Activated CD4-positive, alpha-beta T cell treated with anti-CD3 and anti-CD28 coated beads, Interleukin-2, amount 10 ng/mL, durations not matched to agents 7 days and 5 days (primary cell): Measurements from ENCODE around the gene GSS. TPM values are rescaled to one million over a fixed set of nuclear protein-coding genes. Genes with fewer than 3 reads are reported as not detected.
A peak's percentile ranks its signal among the peaks of the same experiment; 100 is the strongest.

Source experiments
- CTCF ChIA-PET: fragments of 350-600 bp; sonication (Branson Sonifier 250); formaldehyde crosslinking; loops from one replicate; lab custom pipeline; 2021; ENCODE audit warnings: antibody characterized with exemption; lab: Charles Lee
- POLR2A ChIA-PET: fragments of 350-600 bp; sonication (Branson Sonifier 250); formaldehyde crosslinking; loops from one replicate; lab custom pipeline; 2021; ENCODE audit warnings: antibody characterized with exemption; lab: Charles Lee
- DNase-seq: peaks from one replicate; pipeline ENCODE4 v3.0.0-alpha.2; 2020
- H3K27ac Mint-ChIP-seq: one replicate; pipeline ENCODE4 v1.8.0; 2021; ENCODE audit warnings: mild to moderate bottlenecking, moderate library complexity, mixed read lengths
- H3K27me3 Mint-ChIP-seq: one replicate; pipeline ENCODE4 v1.8.0; 2021; ENCODE audit warnings: mixed read lengths
- H3K36me3 Mint-ChIP-seq: one replicate; pipeline ENCODE4 v1.8.0; 2021; ENCODE audit warnings: low read depth, mixed read lengths
- H3K4me1 Mint-ChIP-seq: one replicate; pipeline ENCODE4 v1.8.0; 2021; ENCODE audit warnings: mixed read lengths
- H3K4me3 Mint-ChIP-seq: one replicate; pipeline ENCODE4 v1.8.0; 2021; ENCODE audit warnings: mild to moderate bottlenecking, moderate library complexity, mixed read lengths
- H3K9me3 Mint-ChIP-seq: one replicate; pipeline ENCODE4 v1.8.0; 2021; ENCODE audit warnings: mixed read lengths
- total RNA-seq, 2 experiments: library from RNA; stranded (reverse); gene quantifications; one replicate each; pipeline ENCODE4 v1.2.3, GENCODE V29; 2021

Gene GSS
- total RNA-seq, 2 experiments from 2014 or later = 48.7 to 49.1 TPM

DNA sequence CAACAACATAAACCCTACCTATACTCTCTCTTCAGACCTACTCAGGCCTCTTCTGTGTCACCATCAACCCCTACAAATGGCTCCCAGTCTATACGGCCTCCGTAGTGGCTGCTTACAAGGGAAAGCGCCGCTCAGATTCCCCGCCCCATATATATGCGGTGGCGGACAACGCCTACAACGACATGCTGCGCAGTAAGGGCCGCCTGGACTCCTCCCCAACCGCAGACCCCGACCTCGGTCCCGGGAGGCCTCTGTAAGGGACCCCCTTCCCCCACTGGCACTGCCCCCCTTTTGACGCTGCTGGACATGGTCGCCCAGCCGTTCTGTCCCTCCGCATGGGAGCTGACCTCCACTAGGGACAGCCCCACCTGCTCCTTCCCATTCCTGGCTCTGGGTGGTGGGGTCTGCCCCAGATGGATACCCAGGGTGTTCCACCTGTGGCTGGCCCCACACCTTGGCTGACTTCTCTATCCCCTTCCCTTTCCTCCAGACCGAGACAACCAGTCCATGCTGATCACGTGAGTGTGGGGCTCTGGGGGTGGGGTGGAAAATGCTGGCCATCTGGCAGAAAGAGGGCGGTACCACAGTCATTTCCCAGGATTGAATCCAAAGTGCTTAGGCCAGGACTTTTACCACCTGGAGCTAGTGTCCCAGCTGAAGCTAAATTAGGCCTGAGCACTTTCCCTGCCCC, 25.1 kb upstream of the GSS start:
- DNase-seq = no peak
- Mint-ChIP-seq H3K27me3 (peaks cover 11% of the 10 kb centered on the region), H3K4me3 (no peak overlapping the region), H3K36me3 (no peaks in the 10 kb centered on the region), H3K4me1 (no peaks in the 10 kb centered on the region), H3K27ac (no peak overlapping the region), H3K9me3 (no peaks in the 10 kb centered on the region)
- ChIA-PET POLR2A (no interaction called here), CTCF (no interaction called here)

DNA sequence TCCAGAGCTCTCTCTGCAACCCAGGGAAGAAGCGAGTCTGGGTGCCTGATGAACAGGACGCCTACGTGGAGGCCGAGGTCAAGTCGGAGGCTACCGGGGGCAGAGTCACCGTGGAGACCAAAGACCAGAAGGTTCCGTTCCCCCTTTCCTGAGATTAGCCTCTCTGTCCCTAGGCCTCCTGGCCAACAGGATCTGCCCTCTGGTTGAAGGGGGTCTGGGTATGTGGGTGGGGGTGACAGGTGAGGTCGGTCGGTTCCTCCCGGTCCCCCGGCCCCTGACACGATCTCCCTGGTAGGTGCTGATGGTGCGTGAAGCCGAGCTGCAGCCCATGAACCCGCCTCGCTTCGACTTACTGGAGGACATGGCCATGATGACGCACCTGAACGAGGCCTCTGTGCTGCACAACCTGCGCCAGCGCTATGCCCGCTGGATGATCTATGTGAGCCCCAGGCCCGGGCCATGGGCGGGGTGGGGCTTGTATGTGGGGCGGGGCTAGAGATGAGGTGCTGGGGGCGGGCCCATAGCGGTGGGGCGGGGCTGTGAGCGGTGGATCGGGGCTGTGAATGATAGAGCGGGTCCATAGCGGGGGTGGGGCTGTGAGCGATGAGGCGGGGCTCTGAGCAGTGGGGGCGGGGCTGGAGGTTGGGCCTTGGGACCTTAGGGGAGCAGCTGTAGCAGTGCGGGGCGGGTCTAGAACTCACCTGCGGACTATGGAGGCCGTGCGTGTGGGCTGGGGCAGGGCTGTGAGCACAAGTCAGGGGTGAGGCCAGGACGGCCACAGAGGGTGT, 24.0 kb upstream of the GSS start:
- H3K4me3 Mint-ChIP-seq = no peak overlapping the region
- ChIA-PET CTCF (interaction anchor here (0.6 kb wide), 1 partner anchor 8 kb away, joined by 3 read pairs; no protein-coding TSS in a partner anchor), POLR2A (no interaction called here)
- H3K27ac Mint-ChIP-seq = peak overlapping the region; percentile 34
- no peak for DNase-seq
- H3K36me3 Mint-ChIP-seq = no peaks in the 10 kb centered on the region
- no peaks in the 10 kb centered on the region for H3K9me3 Mint-ChIP-seq
- H3K4me1 Mint-ChIP-seq = no peaks in the 10 kb centered on the region
- H3K27me3 Mint-ChIP-seq = peaks cover 10% of the 10 kb centered on the region

DNA sequence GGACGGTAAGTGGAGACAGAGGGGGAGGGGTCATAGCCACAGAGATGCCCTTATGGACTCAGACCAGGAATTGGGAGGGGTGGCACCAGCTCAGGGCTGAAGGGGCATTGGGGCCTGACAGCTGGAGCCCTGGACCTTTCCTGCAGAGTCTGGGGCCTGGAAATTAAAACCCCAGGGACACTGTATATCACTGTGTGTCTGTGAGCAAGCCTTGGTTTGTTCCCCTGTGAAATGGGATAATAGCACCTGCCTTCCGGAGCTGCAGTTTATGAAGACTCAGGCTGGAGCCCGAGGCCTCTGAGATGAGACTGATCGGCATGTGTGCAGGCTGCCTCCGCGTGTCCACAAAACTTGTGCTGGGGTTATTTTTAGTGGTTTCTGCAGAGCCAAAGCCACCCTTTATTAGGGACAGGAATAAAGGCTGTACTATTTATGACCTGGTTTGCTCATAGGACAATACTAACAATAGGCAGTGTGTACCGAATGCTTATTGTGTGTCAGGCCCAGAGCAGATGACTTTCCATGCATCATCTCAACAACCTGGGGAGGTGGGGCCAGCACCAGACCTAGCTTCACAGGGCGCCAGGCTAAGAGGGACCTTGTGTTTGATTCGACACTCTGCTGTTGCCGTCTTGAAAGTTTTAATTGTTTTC, 22.6 kb upstream of the GSS start:
- ChIA-PET POLR2A (no interaction called here), CTCF (interaction anchor here (0.7 kb wide), 1 partner anchor 11 kb away, joined by 3 read pairs; no protein-coding TSS in a partner anchor)
- Mint-ChIP-seq H3K27me3 (peaks cover 3% of the 10 kb centered on the region), H3K4me1 (no peaks in the 10 kb centered on the region), H3K9me3 (no peaks in the 10 kb centered on the region), H3K36me3 (no peaks in the 10 kb centered on the region), H3K4me3 (no peak overlapping the region), H3K27ac (no peak overlapping the region)
- DNase-seq = no peak

DNA sequence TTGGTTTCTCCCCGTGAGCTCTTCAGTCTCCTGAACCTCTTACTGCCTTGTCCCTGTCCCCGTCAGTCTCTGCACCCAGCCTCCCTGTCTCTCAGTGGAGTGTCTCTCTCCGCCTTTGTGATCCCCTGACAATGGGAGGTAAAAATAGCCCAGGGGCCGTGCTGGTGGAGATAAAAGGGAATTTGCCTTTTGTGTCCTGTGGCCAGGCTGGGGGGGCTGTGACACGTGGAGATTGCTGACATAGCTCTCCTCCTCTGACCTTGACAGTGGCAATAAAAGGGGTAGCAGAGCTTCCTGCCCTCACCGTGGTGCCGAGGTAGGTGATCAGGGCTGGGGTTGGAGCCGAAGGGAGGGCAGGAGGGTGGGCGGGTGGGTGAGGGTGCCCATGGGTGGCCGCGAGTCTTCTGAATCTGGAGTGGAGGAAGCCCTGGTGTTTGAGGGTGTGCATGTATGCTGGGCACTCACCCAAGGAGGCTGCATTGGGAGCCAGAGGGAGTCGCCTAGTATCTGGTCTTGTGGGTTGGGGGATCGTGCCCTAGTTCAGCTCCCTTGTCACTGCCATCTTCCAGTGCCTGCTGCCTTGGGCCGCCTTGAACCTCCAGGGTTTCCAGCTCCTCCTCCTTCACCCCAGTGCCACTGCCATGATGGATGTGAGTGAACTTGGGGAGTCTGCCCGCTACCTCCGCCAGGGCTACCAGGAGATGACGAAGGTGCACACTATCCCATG, 21.9 kb upstream of the GSS start:
- Mint-ChIP-seq H3K9me3 (no peaks in the 10 kb centered on the region), H3K4me3 (no peak overlapping the region), H3K27me3 (no peaks in the 10 kb centered on the region), H3K4me1 (no peaks in the 10 kb centered on the region), H3K36me3 (no peaks in the 10 kb centered on the region), H3K27ac (no peak overlapping the region)
- CTCF ChIA-PET = interaction anchor here (0.7 kb wide), 1 partner anchor 10 kb away, joined by 3 read pairs; no protein-coding TSS in a partner anchor
- POLR2A ChIA-PET = no interaction called here
- no peak for DNase-seq

DNA sequence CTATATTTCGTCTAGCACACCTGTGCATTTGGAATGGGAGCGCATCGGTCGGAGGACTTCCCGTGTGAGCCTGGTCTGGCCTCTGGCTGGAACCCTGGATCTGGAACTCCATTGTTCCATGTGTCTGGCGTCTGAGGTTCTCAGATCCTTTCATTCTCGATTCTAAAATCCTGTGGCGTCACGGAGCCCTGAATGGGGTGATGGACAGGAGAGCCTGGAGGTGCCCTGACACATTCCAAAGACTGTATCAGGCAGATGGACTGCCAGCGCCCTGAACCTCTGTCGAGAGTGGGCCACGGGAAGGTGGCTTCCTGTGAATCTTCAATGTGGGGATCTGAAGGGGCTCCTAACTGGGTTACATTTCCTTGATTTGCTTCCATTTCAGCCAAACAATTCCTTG, 20.7 kb upstream of the GSS start:
- H3K4me1 Mint-ChIP-seq = no peaks in the 10 kb centered on the region
- no peak overlapping the region for H3K4me3 Mint-ChIP-seq
- no peaks in the 10 kb centered on the region for H3K27me3 Mint-ChIP-seq
- POLR2A ChIA-PET = no interaction called here
- no peaks in the 10 kb centered on the region for H3K36me3 Mint-ChIP-seq
- CTCF ChIA-PET = no interaction called here
- no peak overlapping the region for H3K27ac Mint-ChIP-seq
- no peak for DNase-seq
- no peaks in the 10 kb centered on the region for H3K9me3 Mint-ChIP-seq

DNA sequence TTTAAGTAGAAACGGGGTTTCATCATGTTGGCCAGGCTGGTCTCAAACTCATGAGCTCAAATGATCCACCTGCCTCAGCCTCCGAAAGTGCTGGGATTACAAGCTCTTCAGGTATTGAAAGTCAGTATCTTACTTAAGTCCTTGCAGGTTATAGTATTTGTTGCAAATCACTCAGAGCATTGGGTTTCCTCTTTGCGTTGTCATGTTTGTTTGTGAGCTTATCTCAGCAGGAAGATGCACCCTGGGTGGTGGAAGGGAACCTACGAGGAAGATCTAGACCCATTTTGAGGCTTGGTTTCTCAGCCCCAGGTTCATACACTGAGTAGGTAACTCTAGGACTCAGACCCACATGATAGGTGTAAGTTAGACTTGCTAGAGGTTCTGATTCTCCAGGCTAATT, 18.6 kb upstream of the GSS start:
- no peak overlapping the region for H3K4me3 Mint-ChIP-seq
- CTCF ChIA-PET = no interaction called here
- H3K36me3 Mint-ChIP-seq = no peaks in the 10 kb centered on the region
- H3K27me3 Mint-ChIP-seq = no peaks in the 10 kb centered on the region
- no peaks in the 10 kb centered on the region for H3K4me1 Mint-ChIP-seq
- no peaks in the 10 kb centered on the region for H3K9me3 Mint-ChIP-seq
- POLR2A ChIA-PET = no interaction called here
- DNase-seq = no peak
- H3K27ac Mint-ChIP-seq = no peak overlapping the region

DNA sequence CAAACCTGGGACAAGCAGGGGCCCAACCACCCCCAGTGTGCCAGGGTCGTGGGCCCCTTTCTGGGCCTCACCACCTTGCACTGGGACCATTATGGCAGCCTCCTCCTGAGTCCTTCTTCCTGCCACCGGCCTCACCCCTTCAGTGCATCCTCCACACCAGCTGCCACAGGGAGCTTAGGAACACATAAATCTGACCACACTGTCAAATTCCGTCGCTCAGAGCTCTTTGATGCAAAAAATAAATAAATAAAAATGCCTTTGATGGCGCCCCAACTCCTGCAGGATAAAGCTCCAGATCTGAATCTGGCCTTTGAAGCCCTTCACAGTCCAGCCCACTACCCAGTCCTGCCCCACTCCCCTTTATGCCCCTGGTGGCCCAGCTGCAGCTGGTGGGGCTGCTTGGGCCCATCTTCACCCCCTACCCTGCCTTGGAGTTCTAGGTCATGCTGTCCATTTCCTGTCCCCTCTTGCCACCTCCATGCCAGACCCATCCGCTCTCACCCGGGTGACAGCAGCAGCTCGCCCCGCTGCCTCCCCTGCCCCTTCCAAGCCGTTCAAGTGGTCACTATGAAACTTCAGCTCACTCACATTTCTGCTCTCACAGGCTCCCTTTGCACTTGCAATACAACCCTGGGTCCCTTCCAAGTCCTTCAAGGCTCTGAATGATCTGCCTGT, 16.1 kb upstream of the GSS start:
- H3K27me3 Mint-ChIP-seq = no peaks in the 10 kb centered on the region
- ChIA-PET POLR2A (no interaction called here), CTCF (interaction anchor here (1.1 to 2.0 kb wide), 5 partner anchors 13 to 99 kb away, joined by 3 to 7 read pairs (median 3); partner anchors contain the start of gene GGT7)
- no peaks in the 10 kb centered on the region for H3K9me3 Mint-ChIP-seq
- DNase-seq = no peak
- H3K4me1 Mint-ChIP-seq = no peaks in the 10 kb centered on the region
- no peak overlapping the region for H3K27ac Mint-ChIP-seq
- H3K36me3 Mint-ChIP-seq = no peaks in the 10 kb centered on the region
- no peak overlapping the region for H3K4me3 Mint-ChIP-seq

DNA sequence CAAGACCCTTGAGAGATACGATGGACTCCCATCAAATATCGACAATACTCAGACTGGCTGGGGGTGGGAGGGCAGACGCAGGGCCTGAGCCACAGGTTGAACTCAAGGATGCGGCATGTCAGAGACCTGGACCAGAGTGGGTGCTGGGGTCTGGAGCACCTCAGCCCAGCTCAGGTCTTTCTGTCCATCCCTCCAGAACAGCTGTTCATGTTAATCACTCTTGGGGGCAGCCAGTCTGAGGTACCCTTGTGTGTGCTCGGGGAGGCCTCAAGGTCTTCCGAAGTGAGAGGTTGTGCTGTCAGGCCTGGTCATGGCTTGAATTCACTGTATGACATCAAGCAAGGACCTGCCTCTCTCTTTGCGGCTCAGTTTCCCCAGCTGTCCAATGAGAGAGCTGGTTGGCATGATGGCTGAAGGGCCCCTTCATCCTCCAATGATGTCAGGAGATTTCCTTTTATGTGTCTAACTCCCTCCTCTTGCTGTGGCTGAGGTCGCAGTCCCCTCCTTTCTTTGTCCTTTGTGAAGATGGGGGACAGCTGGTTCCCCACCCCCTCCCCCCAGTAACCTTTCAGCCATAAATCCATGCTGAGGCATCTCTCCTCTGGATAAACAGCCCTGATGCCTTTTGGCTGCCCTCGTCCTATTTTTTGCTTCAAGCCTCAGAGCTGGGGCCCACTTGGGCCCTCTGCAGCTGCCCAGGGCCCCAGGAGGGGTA, 15.4 kb upstream of the GSS start:
- no peak overlapping the region for H3K4me3 Mint-ChIP-seq
- no peaks in the 10 kb centered on the region for H3K4me1 Mint-ChIP-seq
- no peaks in the 10 kb centered on the region for H3K27me3 Mint-ChIP-seq
- DNase-seq = no peak
- H3K27ac Mint-ChIP-seq = no peak overlapping the region
- ChIA-PET POLR2A (no interaction called here), CTCF (interaction anchor here (1.1 to 2.0 kb wide), 3 partner anchors 15 to 99 kb away, joined by 3 to 7 read pairs (median 3); partner anchors contain the start of gene GGT7)
- H3K36me3 Mint-ChIP-seq = no peaks in the 10 kb centered on the region
- H3K9me3 Mint-ChIP-seq = no peaks in the 10 kb centered on the region

DNA sequence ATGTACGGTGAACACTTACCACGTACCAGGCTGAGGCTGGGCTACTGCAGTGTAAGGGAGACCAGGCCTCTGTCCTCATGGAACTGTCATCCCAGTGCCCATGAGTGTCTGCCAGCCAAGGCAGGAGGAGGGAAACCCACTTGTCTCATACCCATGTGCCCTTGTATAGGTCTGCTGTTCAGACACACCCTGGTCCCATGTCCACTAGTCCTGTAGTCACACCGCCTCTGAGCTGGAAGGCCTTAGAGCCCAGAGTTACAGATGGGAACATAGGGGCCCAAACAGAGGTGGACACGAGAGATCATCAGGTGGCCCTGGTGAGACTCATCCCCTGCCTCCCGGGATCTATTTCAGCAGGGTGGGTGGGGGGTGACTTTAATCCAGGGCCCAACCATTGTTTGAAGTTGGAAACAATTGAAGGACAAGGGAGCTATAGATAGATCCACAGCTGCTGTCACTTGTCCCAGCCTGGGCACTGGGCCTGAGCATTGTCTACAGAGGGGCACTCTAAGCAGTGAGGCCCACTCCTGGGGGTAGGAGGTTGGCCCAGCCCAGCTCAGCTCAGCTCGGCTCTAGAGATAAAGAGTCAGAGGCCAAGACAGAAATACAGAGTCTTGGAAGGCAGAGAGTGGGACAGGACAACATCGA, 14.7 kb upstream of the GSS start:
- CTCF ChIA-PET = interaction anchor here (1.4 to 2.0 kb wide), 2 partner anchors 16 to 98 kb away, joined by 3 to 7 read pairs; partner anchors contain the start of gene GGT7
- H3K36me3 Mint-ChIP-seq = no peaks in the 10 kb centered on the region
- POLR2A ChIA-PET = no interaction called here

DNA sequence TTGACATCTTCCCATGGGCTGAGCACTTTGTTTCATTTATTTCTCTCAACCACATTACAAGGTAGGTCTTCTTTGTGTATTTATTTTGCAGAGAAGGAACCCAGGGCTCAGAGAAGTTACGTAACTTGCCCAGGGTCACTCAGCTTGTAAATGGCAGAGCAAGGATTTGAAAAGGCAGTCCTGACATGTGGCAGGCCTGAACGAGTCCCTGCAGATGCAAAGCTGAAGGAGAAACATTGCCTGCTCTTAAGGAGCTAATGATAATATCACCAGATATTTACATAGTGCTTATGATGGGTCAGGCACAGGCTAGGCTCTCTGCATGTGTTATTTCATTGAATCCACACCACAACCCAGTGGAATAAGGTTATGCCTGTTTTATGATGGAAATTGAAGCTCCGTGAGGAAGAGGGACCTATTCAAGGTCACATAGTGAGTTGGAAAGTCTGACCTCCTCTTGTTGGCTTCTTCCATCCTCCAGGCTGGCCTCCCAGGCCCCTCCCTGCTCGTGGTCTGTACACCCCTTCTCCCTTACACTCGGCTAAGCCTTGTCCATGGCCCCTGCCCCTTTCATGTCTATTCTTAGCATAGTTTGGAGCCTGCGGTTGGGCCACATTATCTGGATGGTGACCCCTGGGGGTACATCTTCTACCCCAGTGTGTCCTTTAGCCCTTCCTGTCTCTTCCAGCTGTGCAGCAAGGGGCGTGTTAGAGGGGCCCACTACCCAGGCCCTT, 12.6 kb upstream of the GSS start:
- DNase-seq = no peak
- no peaks in the 10 kb centered on the region for H3K36me3 Mint-ChIP-seq
- H3K4me1 Mint-ChIP-seq = no peaks in the 10 kb centered on the region
- CTCF ChIA-PET = interaction anchor here (0.8 kb wide), 1 partner anchor 9 kb away, joined by 3 read pairs; no protein-coding TSS in a partner anchor
- H3K9me3 Mint-ChIP-seq = no peaks in the 10 kb centered on the region
- no peak overlapping the region for H3K4me3 Mint-ChIP-seq
- no peak overlapping the region for H3K27ac Mint-ChIP-seq
- POLR2A ChIA-PET = no interaction called here
- H3K27me3 Mint-ChIP-seq = no peaks in the 10 kb centered on the region

More for the DNA sequence above, 14.7 kb upstream of the GSS start:
- no peak overlapping the region for H3K4me3 Mint-ChIP-seq
- H3K9me3 Mint-ChIP-seq = no peaks in the 10 kb centered on the region
- no peak overlapping the region for H3K27ac Mint-ChIP-seq
- H3K27me3 Mint-ChIP-seq = no peaks in the 10 kb centered on the region
- H3K4me1 Mint-ChIP-seq = no peaks in the 10 kb centered on the region
- no peak for DNase-seq

DNA sequence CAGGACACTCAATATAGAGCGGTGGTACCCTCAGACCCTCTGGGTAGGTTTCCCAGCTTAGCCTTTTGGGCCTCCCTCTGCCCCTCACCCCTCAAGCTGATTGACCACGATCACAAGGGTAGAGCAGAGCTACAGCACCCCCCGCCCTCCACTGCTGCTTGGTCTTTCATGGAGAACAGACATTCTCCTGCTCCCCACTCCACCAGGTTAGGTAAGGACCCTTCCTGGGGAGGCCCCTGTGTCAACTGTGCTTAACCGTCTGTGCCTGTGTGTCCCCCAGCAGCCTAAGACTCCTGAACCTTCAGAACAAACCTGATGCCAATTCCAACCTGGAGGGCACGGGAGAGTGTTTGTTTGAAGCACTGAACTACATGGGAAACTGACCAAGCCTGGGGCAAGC, 11.8 kb upstream of the GSS start:
- H3K4me3 Mint-ChIP-seq = no peak overlapping the region
- no peaks in the 10 kb centered on the region for H3K27me3 Mint-ChIP-seq
- H3K27ac Mint-ChIP-seq = no peak overlapping the region
- H3K4me1 Mint-ChIP-seq = no peaks in the 10 kb centered on the region
- ChIA-PET CTCF (interaction anchor here (0.6 to 0.8 kb wide), 2 partner anchors 10 to 164 kb away, joined by 3 read pairs; no protein-coding TSS in a partner anchor), POLR2A (no interaction called here)
- H3K36me3 Mint-ChIP-seq = no peaks in the 10 kb centered on the region
- H3K9me3 Mint-ChIP-seq = no peaks in the 10 kb centered on the region
- no peak for DNase-seq
